Activated naive CD8-positive, alpha-beta T cell treated with anti-CD3 and anti-CD28 coated beads, Interleukin-2, amount 50 U/mL, for 16 hours (primary cell): Measurements from ENCODE around the gene PTPRM.

Experiments
- DNase-seq: peaks from one replicate; pipeline ENCODE4 v3.0.0-alpha.2; 2020; ENCODE audit warnings: low read depth, low spot score

PTPRM gene

GRCh38 chr18:8389391-8390340 lies 822.5 kb downstream of the PTPRM start:
- no peak for DNase-seq

GRCh38 chr18:8391068-8391467 lies 824.0 kb downstream of the PTPRM start:
- DNase-seq: no peak

- DNase-seq: no peak
Observed at GRCh38 chr18:8396254-8396653, 829.1 kb downstream of the PTPRM start.

GRCh38 chr18:8397034-8397433 lies 829.9 kb downstream of the PTPRM start:
- DNase-seq: no peak

- no peak for DNase-seq
Observed at GRCh38 chr18:8399138-8399537, 832.0 kb downstream of the PTPRM start.

GRCh38 chr18:8400193-8400752 lies 833.2 kb downstream of the PTPRM start:
- no peak for DNase-seq

GRCh38 chr18:8400825-8401224 lies 833.7 kb downstream of the PTPRM start:
- no peak for DNase-seq

GRCh38 chr18:8401606-8402005 lies 834.5 kb downstream of the PTPRM start:
- no peak for DNase-seq

GRCh38 chr18:8402237-8402636 lies 835.1 kb downstream of the PTPRM start:
- no peak for DNase-seq

GRCh38 chr18:8403713-8404112 lies 836.6 kb downstream of the PTPRM start:
- no peak for DNase-seq

GRCh38 chr18:8406186-8406867 lies 839.2 kb downstream of the PTPRM start:
- no peak for DNase-seq

- DNase-seq: no peak
Observed at GRCh38 chr18:8406868-8407250, 839.7 kb downstream of the PTPRM start.

- DNase-seq: no peak
Observed at GRCh38 chr18:8409151-8409550, 842.0 kb downstream of the PTPRM start.

- no peak for DNase-seq
Observed at GRCh38 chr18:8411492-8411891, 844.4 kb downstream of the PTPRM start.

- no peak for DNase-seq
Observed at GRCh38 chr18:8412117-8412516, 845.0 kb downstream of the PTPRM start.

- no peak for DNase-seq
Observed at GRCh38 chr18:8413189-8413588, 846.1 kb downstream of the PTPRM start.

- no peak for DNase-seq
Observed at GRCh38 chr18:8413751-8414150, 846.6 kb downstream of the PTPRM start.

GRCh38 chr18:8416212-8417019 lies 849.3 kb downstream of the PTPRM start:
- DNase-seq: no peak

- DNase-seq: no peak
Observed at GRCh38 chr18:8422391-8422790, 855.3 kb downstream of the PTPRM start.

GRCh38 chr18:8423051-8423557 lies 856.0 kb downstream of the PTPRM start:
- no peak for DNase-seq

GRCh38 chr18:8424481-8424880 lies 857.4 kb downstream of the PTPRM start:
- DNase-seq: no peak
